Calu3 (cell line): Measurements from ENCODE around the gene SLC66A1. TPM values are rescaled to one million over a fixed set of nuclear protein-coding genes. Genes with fewer than 3 reads are reported as not detected.

Experiments used
- BruUV-seq: library from RNA; stranded (reverse); fragments of 400-500 nt; replicated peaks from 2 replicates; lab custom pipeline; 2021; lab: Mats Ljungman, UMichigan
- CTCF ChIA-PET: fragments of 300-600 bp; sonication (Branson Sonifier 250); formaldehyde crosslinking; loops from one replicate; lab custom pipeline; 2022; ENCODE audit warnings: antibody characterized with exemption; lab: Charles Lee
- DNase-seq: peaks from one replicate; pipeline ENCODE4 v3.0.0; 2022
- H3K27ac Mint-ChIP-seq: one replicate; pipeline ENCODE4 v1.8.0; 2022; ENCODE audit warnings: mixed read lengths; ENCODE audit not compliant: unreplicated experiment
- H3K27me3 Mint-ChIP-seq: one replicate; pipeline ENCODE4 v1.8.0; 2022; ENCODE audit warnings: mixed read lengths; ENCODE audit not compliant: unreplicated experiment
- H3K36me3 Mint-ChIP-seq: one replicate; pipeline ENCODE4 v1.8.0; 2022; ENCODE audit warnings: mild to moderate bottlenecking, moderate library complexity, mixed read lengths; ENCODE audit not compliant: insufficient read depth, unreplicated experiment
- H3K4me1 Mint-ChIP-seq: one replicate; pipeline ENCODE4 v1.8.0; 2022; ENCODE audit warnings: mild to moderate bottlenecking, low read depth, mixed read lengths; ENCODE audit not compliant: unreplicated experiment
- H3K4me3 Mint-ChIP-seq: one replicate; pipeline ENCODE4 v1.8.0; 2022; ENCODE audit warnings: mild to moderate bottlenecking, low read depth, moderate library complexity, mixed read lengths; ENCODE audit not compliant: unreplicated experiment
- H3K9me3 Mint-ChIP-seq: one replicate; pipeline ENCODE4 v1.8.0; 2022; ENCODE audit warnings: low read depth, mixed read lengths; ENCODE audit not compliant: unreplicated experiment
- CTCF ChIP-seq: fragments of 200-600 bp; IDR thresholded peaks from one replicate; pipeline ENCODE4 v1.8.0; 2022; ENCODE audit warnings: antibody characterized with exemption; ENCODE audit not compliant: unreplicated experiment
- intact Hi-C: fragments of 100-400 bp; cut with micrococcal nuclease; formaldehyde crosslinking; loops from one replicate; pipeline ENCODE4 v1.10.0; 2022; ENCODE audit not compliant: unreplicated experiment
- total RNA-seq: library from RNA; stranded (reverse); gene quantifications from 2 replicates; pipeline ENCODE4 v1.2.3, GENCODE V29; 2022

The SLC66A1 gene
- total RNA-seq, 1 experiment from 2014 or later: 10.0 TPM

GRCh38 chr1:19339214-19339861 is 27.2 kb downstream of the SLC66A1 start:
- H3K27ac Mint-ChIP-seq: no peak overlapping the region
- H3K36me3 Mint-ChIP-seq: peaks cover 50% of the 10 kb centered on the region
- no peak for DNase-seq
- H3K4me1 Mint-ChIP-seq: peaks cover 9% of the 10 kb centered on the region
- no peaks in the 10 kb centered on the region for H3K9me3 Mint-ChIP-seq
- CTCF ChIA-PET: no interaction called here
- H3K4me3 Mint-ChIP-seq: no peak overlapping the region
- intact Hi-C loops: no loop called here
- BruUV-seq: TSS peak; percentile 69
- TF ChIP-seq CTCF: no peak
- no peaks in the 10 kb centered on the region for H3K27me3 Mint-ChIP-seq

GRCh38 chr1:19340387-19340937 is 28.3 kb downstream of the SLC66A1 start:
- CTCF ChIA-PET: no interaction called here
- no peak for DNase-seq
- peaks cover 48% of the 10 kb centered on the region for H3K36me3 Mint-ChIP-seq
- H3K4me3 Mint-ChIP-seq: no peak overlapping the region
- H3K9me3 Mint-ChIP-seq: no peaks in the 10 kb centered on the region
- BruUV-seq: no TSS peak
- peaks cover 9% of the 10 kb centered on the region for H3K4me1 Mint-ChIP-seq
- H3K27me3 Mint-ChIP-seq: no peaks in the 10 kb centered on the region
- intact Hi-C loops: no loop called here
- no peak for TF ChIP-seq CTCF
- H3K27ac Mint-ChIP-seq: peak overlapping the region; percentile 16

GRCh38 chr1:19341201-19342061 is 29.3 kb downstream of the SLC66A1 start:
- no TSS peak for BruUV-seq
- CTCF ChIA-PET: interaction anchor here (0.7 kb wide), 1 partner anchor 310 kb away, joined by 4 read pairs; no protein-coding TSS in a partner anchor
- H3K9me3 Mint-ChIP-seq: no peaks in the 10 kb centered on the region
- peak; percentile 73 for TF ChIP-seq CTCF
- no peaks in the 10 kb centered on the region for H3K27me3 Mint-ChIP-seq
- DNase-seq: peak; percentile 69
- peaks cover 44% of the 10 kb centered on the region for H3K36me3 Mint-ChIP-seq
- H3K27ac Mint-ChIP-seq: peak overlapping the region; percentile 16
- intact Hi-C loops: no loop called here
- H3K4me3 Mint-ChIP-seq: no peak overlapping the region
- H3K4me1 Mint-ChIP-seq: peaks cover 9% of the 10 kb centered on the region

- Mint-ChIP-seq H3K27me3 (no peaks in the 10 kb centered on the region), H3K4me3 (no peak overlapping the region)
- intact Hi-C loops: no loop called here
Measured at GRCh38 chr1:19342062-19342750, 30.1 kb downstream of the SLC66A1 start.

More at GRCh38 chr1:19342062-19342750, 30.1 kb downstream of the SLC66A1 start:
- H3K27ac Mint-ChIP-seq: no peak overlapping the region
- CTCF ChIA-PET: interaction anchor here (0.7 to 1.2 kb wide), 2 partner anchors 240 to 309 kb away, joined by 3 to 4 read pairs; no protein-coding TSS in a partner anchor
- H3K36me3 Mint-ChIP-seq: peaks cover 40% of the 10 kb centered on the region
- no peak for TF ChIP-seq CTCF
- DNase-seq: no peak
- no TSS peak for BruUV-seq
- H3K4me1 Mint-ChIP-seq: peaks cover 7% of the 10 kb centered on the region
- no peaks in the 10 kb centered on the region for H3K9me3 Mint-ChIP-seq
